T47D (cell line): Measurements from ENCODE around the gene IL19.

Experiments
- DNase-seq, 2 experiments: peaks; one replicate each; pipeline versions ENCODE4 v3.0.0 to v3.0.0-alpha.2; 2011 to 2012; ENCODE audit warnings: low read depth in 1 of 2, low spot score in 1 of 2
- JUND ChIP-seq: IDR thresholded peaks from 2 replicates; pipeline ENCODE4 v1.6.1; 2012; ENCODE audit warnings: low read depth
- in situ Hi-C: cut with HindIII; loops from 2 replicates; pipeline ENCODE4 v1.10.0; 2016; ENCODE audit warnings: low sequenced_read_pairs, low pct_unique_long_range_greater_than_20kb

The IL19 gene

DNA sequence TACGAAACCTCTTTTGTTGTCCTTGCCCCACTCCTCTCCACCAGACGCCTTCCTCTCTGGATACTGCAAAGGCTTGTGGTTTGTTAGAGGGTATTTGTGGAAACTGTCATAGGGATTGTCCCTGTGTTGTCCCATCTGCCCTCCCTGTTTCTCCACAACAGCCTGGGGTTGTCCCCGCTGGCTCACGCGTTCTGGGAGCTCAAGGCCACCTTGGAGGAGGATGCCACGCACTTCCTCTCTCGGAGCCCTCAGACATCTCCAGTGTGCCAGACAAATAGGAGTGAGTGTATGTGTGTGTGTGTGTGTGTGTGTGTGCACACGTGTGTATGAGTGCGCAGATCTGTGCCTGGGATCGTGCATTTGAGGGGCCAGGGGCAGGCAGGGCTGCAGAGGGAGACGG is 37.6 kb upstream of the IL19 start:
- no peak for DNase-seq
- TF ChIP-seq JUND, result no peak
- in situ Hi-C loops, result no loop called here

DNA sequence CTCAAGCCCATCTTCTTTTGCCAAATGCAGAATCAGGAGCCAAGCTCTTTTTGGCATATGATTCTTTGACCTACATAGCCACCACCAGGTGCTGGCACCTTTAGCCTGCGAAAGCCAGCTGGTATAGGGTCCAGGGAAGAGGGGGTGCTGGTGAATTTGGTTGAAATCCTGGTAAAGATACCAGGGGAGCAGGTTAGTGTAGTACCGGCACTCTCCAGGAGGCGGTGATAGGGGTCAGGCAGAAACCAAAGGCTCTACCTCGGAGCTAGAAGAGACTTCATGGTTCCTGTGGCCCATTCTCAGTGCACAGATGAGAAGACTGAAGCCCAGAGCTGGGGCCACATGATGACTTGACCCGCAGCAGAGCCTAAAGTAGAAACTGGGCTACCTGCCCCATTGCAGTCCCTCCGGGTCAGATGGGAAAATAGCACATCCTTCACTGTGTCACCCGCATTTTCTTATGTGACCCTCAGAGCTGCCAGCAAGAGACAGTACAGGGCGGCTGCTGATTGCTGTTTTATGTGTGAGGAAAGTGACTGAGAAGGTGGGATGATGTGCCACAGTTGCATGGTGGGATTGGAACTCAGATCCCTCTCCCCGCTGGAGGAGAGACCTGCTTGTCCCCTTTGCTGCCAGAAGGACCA is 36.0 kb upstream of the IL19 start:
- no peak for TF ChIP-seq JUND
- in situ Hi-C loops, result no loop called here
- peak; percentile 55 to 63 for DNase-seq

- in situ Hi-C loops, result no loop called here
- TF ChIP-seq JUND, result no peak
- no peak for DNase-seq
Measured at GRCh38 chr1:206735553-206736031, 35.0 kb upstream of the IL19 start.

DNA sequence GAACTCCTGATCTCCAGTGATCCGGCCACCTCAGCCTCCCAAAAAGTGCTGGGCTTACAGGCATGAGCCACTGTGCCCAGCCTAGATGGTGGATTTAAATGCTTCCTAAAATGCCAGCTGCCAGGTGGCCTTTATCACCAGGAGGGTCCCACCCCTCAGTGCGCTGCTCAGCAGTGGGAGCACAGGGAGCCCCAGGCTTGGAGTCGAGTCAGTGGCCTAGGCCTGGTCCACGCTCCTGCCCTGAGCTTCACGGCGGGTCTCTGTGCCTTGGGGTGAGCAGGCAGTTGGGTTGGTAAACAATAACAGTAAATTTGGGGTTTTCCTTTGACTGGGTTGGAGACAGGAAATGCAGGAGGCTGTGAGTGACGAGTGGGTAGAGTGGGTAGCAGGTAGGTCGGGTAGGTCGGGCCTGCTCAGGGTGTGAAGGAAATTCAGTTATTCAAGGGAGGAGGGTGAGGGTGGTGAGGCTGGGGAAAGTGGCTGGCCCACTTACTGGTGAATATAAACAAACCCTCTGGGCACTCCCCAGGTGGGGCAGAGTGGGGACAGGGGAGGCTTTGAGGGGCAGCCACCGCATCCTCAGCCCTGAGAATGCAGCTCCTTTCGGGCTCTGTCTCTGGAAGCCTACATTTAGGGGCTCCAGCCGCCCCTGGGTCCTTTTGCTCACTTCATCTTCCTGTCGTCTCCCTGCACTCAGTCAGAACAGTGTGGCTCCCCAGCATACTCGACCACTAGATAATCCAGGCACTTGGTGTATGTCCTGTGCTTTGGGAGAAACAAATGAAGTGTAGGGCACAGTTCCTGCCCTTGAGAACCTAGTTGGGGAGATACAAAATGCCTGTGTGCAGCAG is 33.5 kb upstream of the IL19 start:
- no peak for DNase-seq
- no peak for TF ChIP-seq JUND
- in situ Hi-C loops, result no loop called here

- no peak for DNase-seq
Measured at GRCh38 chr1:206737729-206738201, 32.8 kb upstream of the IL19 start.

DNA sequence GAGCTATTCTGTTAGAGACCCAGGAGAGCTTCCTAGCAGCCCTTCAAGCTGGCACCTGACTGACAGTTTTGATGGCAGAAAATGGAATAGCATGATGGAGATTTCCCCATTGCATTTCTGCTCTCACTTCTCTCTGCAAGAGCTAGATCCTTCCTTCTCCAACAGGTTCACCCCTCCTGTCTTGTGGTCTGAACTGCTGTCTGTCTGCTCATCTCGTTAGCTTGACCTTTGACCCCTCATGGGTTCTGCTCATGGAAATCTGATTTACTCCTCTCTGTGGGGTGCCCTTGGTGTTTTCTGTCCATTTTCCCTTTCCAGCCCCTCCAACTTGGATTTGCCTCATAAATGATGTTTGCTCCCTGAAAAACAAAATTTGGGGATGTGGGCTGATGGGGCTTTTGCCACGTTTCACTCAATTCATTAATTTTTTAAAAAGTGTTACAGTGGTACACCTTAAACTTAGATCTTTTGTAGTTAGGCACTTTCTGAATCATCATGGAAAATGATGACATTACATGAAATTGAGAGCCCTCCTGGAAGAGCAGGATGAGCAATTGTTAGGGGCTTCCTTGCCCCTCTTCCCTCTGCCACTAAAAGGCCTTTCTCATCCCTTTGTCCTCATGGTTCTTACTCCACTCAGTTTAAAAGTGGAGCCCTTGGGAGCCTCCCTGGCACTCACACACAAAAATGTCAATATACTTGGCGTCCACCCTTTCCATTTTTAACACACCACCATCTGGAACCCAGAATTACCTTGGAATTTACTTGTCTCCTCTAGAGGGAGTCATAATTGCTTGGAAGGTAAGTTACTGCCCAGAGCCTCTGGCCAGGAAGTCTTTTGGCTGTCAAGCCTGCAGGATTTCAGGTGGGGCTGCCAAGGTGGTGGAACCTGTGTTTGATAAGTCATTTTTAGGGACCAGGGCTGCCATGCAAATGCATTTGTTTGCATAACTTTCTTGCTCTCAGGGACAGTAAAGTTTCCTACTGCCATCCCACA is 31.9 kb upstream of the IL19 start:
- DNase-seq, result peak; percentile 67 to 76
- no peak for TF ChIP-seq JUND
- in situ Hi-C loops, result no loop called here

More at GRCh38 chr1:206737729-206738201, 32.8 kb upstream of the IL19 start:
- no peak for TF ChIP-seq JUND
- in situ Hi-C loops, result no loop called here

- peak in 1 of 2 experiments; percentile 60 for DNase-seq
- in situ Hi-C loops, result no loop called here
- no peak for TF ChIP-seq JUND
Measured at GRCh38 chr1:206739411-206740076, 31.0 kb upstream of the IL19 start.

DNA sequence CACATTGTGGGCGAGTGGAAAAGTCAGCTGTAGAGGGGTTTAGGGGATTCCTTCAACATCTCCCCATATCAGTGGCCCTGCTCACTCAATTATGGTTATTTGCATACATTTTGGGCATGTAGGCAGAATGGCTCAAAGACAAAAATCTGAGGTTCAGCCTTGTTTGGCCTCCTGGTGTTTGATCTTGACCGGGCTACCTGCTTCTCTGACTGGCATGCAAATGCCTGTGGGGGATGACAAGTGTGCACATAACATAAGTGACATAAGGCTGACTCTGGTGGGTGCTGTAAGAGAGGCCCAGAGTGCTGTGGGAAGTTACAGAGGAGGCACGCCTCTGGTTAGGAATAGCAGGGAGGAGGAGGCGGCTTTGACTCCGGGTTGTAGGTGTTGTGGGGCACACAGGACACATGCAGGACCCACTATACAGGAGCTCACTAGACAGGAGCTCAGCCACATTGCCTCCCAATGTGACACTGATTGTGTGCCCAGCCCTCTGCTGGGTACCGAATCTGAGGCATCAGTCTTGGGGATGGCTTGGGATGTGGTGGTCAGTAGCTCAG is 29.4 kb upstream of the IL19 start:
- DNase-seq, result no peak
- TF ChIP-seq JUND, result no peak
- in situ Hi-C loops, result no loop called here

DNA sequence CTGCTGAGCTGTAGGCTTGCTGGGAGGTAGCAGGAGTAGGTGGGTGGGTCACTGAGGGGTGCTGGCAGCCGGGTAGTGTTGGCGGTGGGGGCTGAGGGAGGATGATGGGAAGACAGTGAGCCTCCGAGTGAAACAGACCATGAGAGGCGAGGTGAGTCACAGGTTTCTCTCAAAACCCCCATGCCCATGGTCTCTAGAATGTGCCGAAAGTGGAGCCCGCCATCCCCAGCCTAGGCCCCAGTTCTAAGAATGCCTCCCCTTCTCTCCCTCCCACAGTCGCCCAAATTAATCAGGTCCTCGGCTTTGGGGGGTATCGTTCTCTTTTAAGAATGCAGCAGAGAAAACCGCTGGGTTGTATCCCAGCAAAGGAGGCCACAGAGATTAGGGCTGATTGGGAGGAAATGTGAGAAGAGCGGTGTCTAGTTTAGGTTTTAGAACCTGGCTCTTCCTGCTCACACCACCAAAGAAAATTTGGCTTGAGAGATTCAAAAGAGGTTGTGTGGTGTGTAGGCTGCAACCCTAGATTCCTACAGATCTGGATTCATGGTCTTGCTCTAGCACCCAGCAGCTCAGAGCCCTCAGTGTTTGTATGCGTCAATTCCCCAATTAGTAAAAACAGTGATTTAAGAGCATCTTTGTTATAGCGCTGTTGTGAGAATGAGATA is 27.7 kb upstream of the IL19 start:
- no peak for TF ChIP-seq JUND
- no peak for DNase-seq
- in situ Hi-C loops, result no loop called here

DNA sequence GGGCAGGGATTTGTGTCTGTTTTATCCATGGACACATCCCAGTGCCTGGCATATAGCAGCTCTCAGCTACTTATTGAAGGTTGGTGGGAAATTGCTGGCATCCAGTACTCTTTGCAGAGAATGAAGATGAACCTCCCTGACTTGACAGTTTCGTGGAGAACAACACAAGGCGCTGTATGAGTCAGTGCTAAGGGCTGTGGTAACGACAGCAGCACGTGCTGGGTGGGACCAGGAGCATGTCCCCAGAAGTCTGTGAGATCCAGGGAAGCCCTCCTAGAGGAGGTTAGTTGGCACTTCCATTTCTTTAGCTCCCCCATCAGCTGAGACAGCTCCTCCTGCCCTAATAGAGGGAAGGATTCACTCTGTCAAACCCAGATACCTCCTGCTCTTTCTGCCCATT is 25.9 kb upstream of the IL19 start:
- in situ Hi-C loops, result no loop called here
- DNase-seq, result no peak
- no peak for TF ChIP-seq JUND

DNA sequence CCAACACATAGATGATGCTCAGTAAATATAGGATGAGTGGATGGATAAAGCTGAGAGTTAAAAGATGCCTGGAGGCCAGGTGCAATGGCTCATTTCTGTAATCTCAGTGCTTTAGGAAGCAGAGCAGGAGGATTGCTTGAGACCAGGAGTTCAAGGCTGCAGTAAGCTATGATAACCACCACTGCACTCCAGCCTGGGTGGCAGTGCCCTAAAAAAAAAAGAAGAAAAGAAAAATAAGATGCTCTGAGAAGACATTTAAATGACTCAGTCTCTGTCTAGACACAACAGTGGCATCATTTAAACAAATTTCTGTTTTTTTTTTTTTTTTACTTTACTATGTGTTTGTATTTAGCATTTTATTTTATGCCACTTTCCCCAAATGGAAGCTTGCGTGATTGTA is 25.3 kb upstream of the IL19 start:
- in situ Hi-C loops, result no loop called here
- DNase-seq, result no peak
- no peak for TF ChIP-seq JUND
